ENCODE data around the gene LINS1. TPM values are rescaled to one million over a fixed set of nuclear protein-coding genes. Genes with fewer than 3 reads are reported as not detected.

Gene LINS1
- total and polyA plus RNA-seq, 2 experiments from 2014 or later, result 9.6 to 13.6 TPM

DNA sequence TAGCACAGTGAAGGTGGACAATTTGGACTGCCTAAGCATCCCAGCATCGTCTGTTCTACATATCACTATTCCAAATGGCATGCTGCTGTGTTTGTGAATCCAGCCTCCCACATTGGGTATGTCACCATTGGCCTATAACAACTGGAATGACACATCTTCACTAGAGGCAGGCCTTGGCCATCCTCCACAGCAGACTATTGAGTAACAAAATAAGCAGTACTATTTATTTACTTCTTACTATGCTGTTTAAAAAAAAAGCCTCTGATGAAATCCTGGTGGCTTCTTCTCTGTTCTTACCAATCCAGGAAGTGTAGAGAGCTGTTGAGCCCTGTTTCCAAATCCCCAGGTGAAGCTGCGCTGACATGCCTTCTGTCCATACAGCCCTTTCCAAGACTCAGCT lies 42.7 kb downstream of the LINS1 start:
- Histone ChIP-seq H3K79me2 (ENCODE audit: insufficient read depth) (no peaks in the 10 kb centered on the region), H3K27ac (no peak overlapping the region), H3K4me2 (ENCODE audit: unreplicated experiment) (no peak overlapping the region), H4K20me1 (ENCODE audit: insufficient read depth) (no peaks in the 10 kb centered on the region), H2AFZ (no peak overlapping the region), H3K9ac (no peak overlapping the region), H3K27me3 (replicated peaks; ENCODE audit: insufficient read depth) (no peaks in the 10 kb centered on the region), H3K4me1 (ENCODE audit: insufficient read depth) (no peaks in the 10 kb centered on the region; the same call in 1 of the 2 replicates), H3F3A (ENCODE audit: insufficient read depth) (no peaks in the 10 kb centered on the region), H3K9me3 (ENCODE audit: low read depth) (no peaks in the 10 kb centered on the region), H3K9me2 (ENCODE audit: insufficient read depth) (no peaks in the 10 kb centered on the region), H3K4me3 (no peak overlapping the region), H3K36me3 (ENCODE audit: low read depth) (no peaks in the 10 kb centered on the region)
- in situ Hi-C loops (cut with MboI), result no loop called here
- DNase-seq, result peak; percentile 85
- 48 to 52% methylated on average over 2 of the region's 2 CpGs for WGBS, 2 experiments (ENCODE audit: low coverage in 1 of 2, low lambda C conversion rate in 2 of 2, missing lambda C conversion rate in 2 of 2)
- TF ChIP-seq EZH2 (IDR thresholded peaks at IDR 0.05; ENCODE audit: insufficient read depth, poor library complexity, severe bottlenecking), result no peak
- no peak for TF ChIP-seq EZH2phosphoT487 (IDR thresholded peaks at IDR 0.05; ENCODE audit: insufficient read depth, low read depth)

DNA sequence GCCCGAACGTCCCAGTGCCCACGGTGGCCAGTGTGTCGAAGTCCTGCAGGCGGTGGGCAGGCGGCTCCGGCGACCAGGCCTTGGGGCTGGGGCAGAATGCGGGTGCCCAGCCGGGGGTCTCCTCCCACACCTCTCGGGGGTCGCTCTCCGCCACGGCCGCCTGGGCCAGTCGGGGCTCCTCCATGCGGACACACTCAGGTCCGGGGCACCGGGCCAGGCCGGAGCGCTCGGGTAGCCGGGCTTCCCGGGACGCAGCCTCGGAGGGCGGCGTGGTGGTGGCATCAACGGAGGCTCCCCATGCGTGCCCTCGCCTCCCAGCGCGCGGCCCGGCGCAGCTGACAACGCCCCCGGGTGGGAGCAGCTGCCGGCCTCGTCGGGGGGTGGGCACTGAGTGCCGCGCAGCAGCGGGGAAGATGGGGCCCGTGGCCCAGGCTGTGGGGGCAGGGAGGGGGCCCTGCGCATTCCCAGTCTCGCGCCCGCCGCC lies 43.2 kb downstream of the LINS1 start:
- no peak for DNase-seq
- WGBS, 2 experiments (ENCODE audit: low coverage in 1 of 2, low lambda C conversion rate in 2 of 2, missing lambda C conversion rate in 2 of 2), result 92 to 97% methylated on average over 18 to 50 of the region's 50 CpGs
- Histone ChIP-seq H4K20me1 (ENCODE audit: insufficient read depth) (no peaks in the 10 kb centered on the region), H3K9me3 (ENCODE audit: low read depth) (no peaks in the 10 kb centered on the region), H3K27ac (no peak overlapping the region), H3F3A (ENCODE audit: insufficient read depth) (no peaks in the 10 kb centered on the region), H3K4me2 (ENCODE audit: unreplicated experiment) (no peak overlapping the region), H3K9me2 (ENCODE audit: insufficient read depth) (no peaks in the 10 kb centered on the region), H3K4me1 (ENCODE audit: insufficient read depth) (no peaks in the 10 kb centered on the region; the same call in 1 of the 2 replicates), H3K27me3 (replicated peaks; ENCODE audit: insufficient read depth) (no peaks in the 10 kb centered on the region), H3K9ac (no peak overlapping the region), H3K36me3 (ENCODE audit: low read depth) (no peaks in the 10 kb centered on the region), H3K79me2 (ENCODE audit: insufficient read depth) (no peaks in the 10 kb centered on the region), H3K4me3 (no peak overlapping the region), H2AFZ (no peak overlapping the region)
- in situ Hi-C loops (cut with MboI), result no loop called here
- TF ChIP-seq EZH2 (IDR thresholded peaks at IDR 0.05; ENCODE audit: insufficient read depth, poor library complexity, severe bottlenecking) (no peak), EZH2phosphoT487 (IDR thresholded peaks at IDR 0.05; ENCODE audit: insufficient read depth, low read depth) (no peak)

- 89 to 90% methylated on average over 16 of the region's 16 CpGs for WGBS, 2 experiments (ENCODE audit: low coverage in 1 of 2, low lambda C conversion rate in 2 of 2, missing lambda C conversion rate in 2 of 2)
Observed at GRCh38 chr15:100553468-100553867, 48.5 kb downstream of the LINS1 start.

DNA sequence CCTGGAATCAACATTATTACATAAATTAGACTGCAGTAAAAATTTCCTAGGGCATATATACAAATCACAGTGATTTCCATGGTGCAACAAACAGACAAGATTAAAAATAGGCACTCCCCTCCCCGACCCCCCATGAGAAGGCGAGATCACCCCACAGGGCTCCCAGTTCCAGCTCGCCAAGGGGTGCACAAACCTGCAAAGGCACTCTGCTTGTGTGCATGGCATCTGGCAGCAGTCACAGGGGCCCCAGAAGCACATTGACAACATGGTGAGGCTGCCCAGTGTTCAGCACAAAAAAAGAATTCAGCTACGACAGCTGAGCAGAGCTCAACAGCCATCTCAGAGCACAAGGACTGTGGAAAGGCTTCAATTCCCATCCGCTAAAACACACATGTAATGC lies 54.0 kb downstream of the LINS1 start:
- no peak overlapping the region for H3K4me3 ChIP-seq
- H3K9me2 ChIP-seq (ENCODE audit: insufficient read depth), result no peaks in the 10 kb centered on the region
- TF ChIP-seq EZH2phosphoT487 (IDR thresholded peaks at IDR 0.05; ENCODE audit: insufficient read depth, low read depth) (no peak), EZH2 (IDR thresholded peaks at IDR 0.05; ENCODE audit: insufficient read depth, poor library complexity, severe bottlenecking) (no peak)
- no peak overlapping the region for H2AFZ ChIP-seq
- H3K27ac ChIP-seq, result no peak overlapping the region
- no peak overlapping the region for H3K9ac ChIP-seq
- H3K4me2 ChIP-seq (ENCODE audit: unreplicated experiment), result no peak overlapping the region
- H4K20me1 ChIP-seq (ENCODE audit: insufficient read depth), result no peaks in the 10 kb centered on the region
- WGBS, 2 experiments (ENCODE audit: low coverage in 1 of 2, low lambda C conversion rate in 2 of 2, missing lambda C conversion rate in 2 of 2), result 25 to 28% methylated on average over 5 of the region's 5 CpGs
- in situ Hi-C loops (cut with MboI), result no loop called here
- no peaks in the 10 kb centered on the region for H3K36me3 ChIP-seq (ENCODE audit: low read depth)
- H3K9me3 ChIP-seq (ENCODE audit: low read depth), result no peaks in the 10 kb centered on the region
- H3K27me3 ChIP-seq (replicated peaks; ENCODE audit: insufficient read depth), result no peaks in the 10 kb centered on the region
- H3K79me2 ChIP-seq (ENCODE audit: insufficient read depth), result no peaks in the 10 kb centered on the region
- no peak for DNase-seq
- no peaks in the 10 kb centered on the region for H3K4me1 ChIP-seq (ENCODE audit: insufficient read depth)
- no peaks in the 10 kb centered on the region for H3F3A ChIP-seq (ENCODE audit: insufficient read depth)

More at GRCh38 chr15:100553468-100553867, 48.5 kb downstream of the LINS1 start:
- Histone ChIP-seq H3K27ac (no peak overlapping the region), H3K9ac (no peak overlapping the region), H3K4me1 (ENCODE audit: insufficient read depth) (no peaks in the 10 kb centered on the region), H2AFZ (no peak overlapping the region), H3K27me3 (replicated peaks; ENCODE audit: insufficient read depth) (no peaks in the 10 kb centered on the region), H4K20me1 (ENCODE audit: insufficient read depth) (no peaks in the 10 kb centered on the region), H3K9me2 (ENCODE audit: insufficient read depth) (no peaks in the 10 kb centered on the region), H3K79me2 (ENCODE audit: insufficient read depth) (no peaks in the 10 kb centered on the region), H3K36me3 (ENCODE audit: low read depth) (no peaks in the 10 kb centered on the region), H3K4me3 (no peak overlapping the region), H3F3A (ENCODE audit: insufficient read depth) (no peaks in the 10 kb centered on the region), H3K4me2 (ENCODE audit: unreplicated experiment) (no peak overlapping the region), H3K9me3 (ENCODE audit: low read depth) (no peaks in the 10 kb centered on the region)
- DNase-seq, result no peak
- TF ChIP-seq EZH2phosphoT487 (IDR thresholded peaks at IDR 0.05; ENCODE audit: insufficient read depth, low read depth) (no peak), EZH2 (IDR thresholded peaks at IDR 0.05; ENCODE audit: insufficient read depth, poor library complexity, severe bottlenecking) (no peak)
- in situ Hi-C loops (cut with MboI), result no loop called here

- Histone ChIP-seq H3K9ac (no peak overlapping the region), H3K4me1 (ENCODE audit: insufficient read depth) (no peaks in the 10 kb centered on the region), H3K9me2 (ENCODE audit: insufficient read depth) (no peaks in the 10 kb centered on the region), H3K36me3 (ENCODE audit: low read depth) (no peaks in the 10 kb centered on the region), H3K27ac (no peak overlapping the region), H3K9me3 (ENCODE audit: low read depth) (no peaks in the 10 kb centered on the region), H3K27me3 (replicated peaks; ENCODE audit: insufficient read depth) (no peaks in the 10 kb centered on the region), H3K79me2 (ENCODE audit: insufficient read depth) (no peaks in the 10 kb centered on the region), H3K4me3 (no peak overlapping the region), H3K4me2 (ENCODE audit: unreplicated experiment) (no peak overlapping the region), H2AFZ (no peak overlapping the region), H4K20me1 (ENCODE audit: insufficient read depth) (no peaks in the 10 kb centered on the region), H3F3A (ENCODE audit: insufficient read depth) (no peaks in the 10 kb centered on the region)
- DNase-seq, result no peak
- TF ChIP-seq EZH2 (IDR thresholded peaks at IDR 0.05; ENCODE audit: insufficient read depth, poor library complexity, severe bottlenecking) (no peak), EZH2phosphoT487 (IDR thresholded peaks at IDR 0.05; ENCODE audit: insufficient read depth, low read depth) (no peak)
- 69 to 74% methylated on average over 6 of the region's 6 CpGs for WGBS, 2 experiments (ENCODE audit: low coverage in 1 of 2, low lambda C conversion rate in 2 of 2, missing lambda C conversion rate in 2 of 2)
- in situ Hi-C loops (cut with MboI), result no loop called here
Observed at GRCh38 chr15:100544946-100545345, 57.0 kb downstream of the LINS1 start.
